ENCODE results near the gene TRPM4.

GRCh38 chr19:49210901-49211451 is 53.4 kb downstream of the TRPM4 start:
- TF ChIP-seq CTCF (conservative IDR thresholded peaks at IDR 0.05; ENCODE audit: low read depth, low read length) (no peak), EZH2phosphoT487 (IDR thresholded peaks at IDR 0.05; ENCODE audit: borderline replicate concordance, low read length) (no peak)

All from PC-3 (cell line).